ENCODE data around the gene MED7.

MED7 gene

DNA sequence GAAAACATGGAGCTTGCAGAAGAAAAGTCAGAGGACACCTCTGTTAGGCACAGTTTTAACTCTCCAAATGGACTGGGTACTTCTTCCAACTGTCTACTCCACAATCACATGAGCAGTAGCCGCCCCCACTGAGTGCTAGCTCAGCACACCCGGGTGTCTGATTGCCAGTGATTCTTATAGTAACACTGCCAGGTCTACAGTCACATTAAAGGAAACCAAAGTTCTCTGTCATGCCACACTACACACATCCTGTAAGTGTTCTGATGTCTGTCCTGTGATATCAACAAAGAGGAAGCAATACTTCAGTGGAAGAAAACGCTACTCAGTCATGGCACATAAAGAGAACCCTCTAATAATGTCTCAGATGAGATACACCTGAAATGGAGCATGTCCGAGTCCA lies 33.7 kb downstream of the MED7 start, which contains the start of gene HAVCR2:
HAVCR2 (minus strand) TSS at position 69 of the 400 bp plus-strand sequence; CDS start at position 8, 61 bp downstream.
- TF ChIP-seq EGR1 (IDR thresholded peaks at IDR 0.05) (no peak), YY1 (IDR thresholded peaks at IDR 0.05; ENCODE audit: low read depth) (no peak), CREB1 (IDR thresholded peaks at IDR 0.05; ENCODE audit: low read depth) (no peak), NFIC (IDR thresholded peaks at IDR 0.05) (no peak), FOXM1 (IDR thresholded peaks at IDR 0.05; ENCODE audit: borderline replicate concordance, low read depth) (no peak), TAF1 (IDR thresholded peaks at IDR 0.05; ENCODE audit: low read depth) (no peak), CEBPB (IDR thresholded peaks at IDR 0.05) (no peak), RAD21 (IDR thresholded peaks at IDR 0.05; ENCODE audit: low read depth) (no peak), ZBTB7A (IDR thresholded peaks at IDR 0.05; ENCODE audit: low read depth) (no peak), TEAD4 (IDR thresholded peaks at IDR 0.05) (no peak)
- TF ChIP-seq, protein P1, sequence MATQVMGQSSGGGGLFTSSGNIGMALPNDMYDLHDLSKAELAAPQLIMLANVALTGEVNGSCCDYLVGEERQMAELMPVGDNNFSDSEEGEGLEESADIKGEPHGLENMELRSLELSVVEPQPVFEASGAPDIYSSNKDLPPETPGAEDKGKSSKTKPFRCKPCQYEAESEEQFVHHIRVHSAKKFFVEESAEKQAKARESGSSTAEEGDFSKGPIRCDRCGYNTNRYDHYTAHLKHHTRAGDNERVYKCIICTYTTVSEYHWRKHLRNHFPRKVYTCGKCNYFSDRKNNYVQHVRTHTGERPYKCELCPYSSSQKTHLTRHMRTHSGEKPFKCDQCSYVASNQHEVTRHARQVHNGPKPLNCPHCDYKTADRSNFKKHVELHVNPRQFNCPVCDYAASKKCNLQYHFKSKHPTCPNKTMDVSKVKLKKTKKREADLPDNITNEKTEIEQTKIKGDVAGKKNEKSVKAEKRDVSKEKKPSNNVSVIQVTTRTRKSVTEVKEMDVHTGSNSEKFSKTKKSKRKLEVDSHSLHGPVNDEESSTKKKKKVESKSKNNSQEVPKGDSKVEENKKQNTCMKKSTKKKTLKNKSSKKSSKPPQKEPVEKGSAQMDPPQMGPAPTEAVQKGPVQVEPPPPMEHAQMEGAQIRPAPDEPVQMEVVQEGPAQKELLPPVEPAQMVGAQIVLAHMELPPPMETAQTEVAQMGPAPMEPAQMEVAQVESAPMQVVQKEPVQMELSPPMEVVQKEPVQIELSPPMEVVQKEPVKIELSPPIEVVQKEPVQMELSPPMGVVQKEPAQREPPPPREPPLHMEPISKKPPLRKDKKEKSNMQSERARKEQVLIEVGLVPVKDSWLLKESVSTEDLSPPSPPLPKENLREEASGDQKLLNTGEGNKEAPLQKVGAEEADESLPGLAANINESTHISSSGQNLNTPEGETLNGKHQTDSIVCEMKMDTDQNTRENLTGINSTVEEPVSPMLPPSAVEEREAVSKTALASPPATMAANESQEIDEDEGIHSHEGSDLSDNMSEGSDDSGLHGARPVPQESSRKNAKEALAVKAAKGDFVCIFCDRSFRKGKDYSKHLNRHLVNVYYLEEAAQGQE (IDR thresholded peaks at IDR 0.05; ENCODE audit: low read depth), result no peak
- TF ChIP-seq, protein P2, sequence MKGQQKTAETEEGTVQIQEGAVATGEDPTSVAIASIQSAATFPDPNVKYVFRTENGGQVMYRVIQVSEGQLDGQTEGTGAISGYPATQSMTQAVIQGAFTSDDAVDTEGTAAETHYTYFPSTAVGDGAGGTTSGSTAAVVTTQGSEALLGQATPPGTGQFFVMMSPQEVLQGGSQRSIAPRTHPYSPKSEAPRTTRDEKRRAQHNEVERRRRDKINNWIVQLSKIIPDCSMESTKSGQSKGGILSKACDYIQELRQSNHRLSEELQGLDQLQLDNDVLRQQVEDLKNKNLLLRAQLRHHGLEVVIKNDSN (IDR thresholded peaks at IDR 0.05), result no peak

DNA sequence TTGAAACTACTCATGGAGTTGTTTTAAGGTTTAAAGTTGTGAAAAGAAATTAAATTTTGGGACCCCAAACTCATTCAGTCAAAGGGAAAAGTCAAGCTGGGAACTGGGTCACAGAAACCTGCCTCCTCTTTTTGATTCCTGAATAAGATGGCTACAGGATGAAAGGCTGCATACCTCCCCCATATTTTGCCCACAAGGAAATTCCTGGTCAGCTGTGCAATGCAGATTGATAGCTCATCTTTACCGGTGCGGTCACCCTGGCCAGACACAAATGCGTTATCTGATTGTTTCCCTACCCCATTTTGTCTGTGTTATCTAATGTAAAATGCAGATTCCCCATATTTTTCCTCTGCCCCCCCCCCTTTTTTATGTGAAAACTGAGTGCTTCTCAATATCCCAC lies 35.2 kb downstream of the MED7 start:
- TF ChIP-seq RAD21 (IDR thresholded peaks at IDR 0.05; ENCODE audit: low read depth), result no peak
- no peak for TF ChIP-seq TAF1 (IDR thresholded peaks at IDR 0.05; ENCODE audit: low read depth)
- TF ChIP-seq YY1 (IDR thresholded peaks at IDR 0.05; ENCODE audit: low read depth), result no peak
- TF ChIP-seq EGR1 (IDR thresholded peaks at IDR 0.05), result no peak
- no peak for TF ChIP-seq CREB1 (IDR thresholded peaks at IDR 0.05; ENCODE audit: low read depth)
- no peak for TF ChIP-seq TCF12 (IDR thresholded peaks at IDR 0.05; ENCODE audit: low read depth)
- no peak for TF ChIP-seq NFIC (IDR thresholded peaks at IDR 0.05)
- no peak for TF ChIP-seq CEBPB (IDR thresholded peaks at IDR 0.05)
- TF ChIP-seq EP300 (IDR thresholded peaks at IDR 0.05; ENCODE audit: borderline replicate concordance), result no peak
- TF ChIP-seq, protein P3, sequence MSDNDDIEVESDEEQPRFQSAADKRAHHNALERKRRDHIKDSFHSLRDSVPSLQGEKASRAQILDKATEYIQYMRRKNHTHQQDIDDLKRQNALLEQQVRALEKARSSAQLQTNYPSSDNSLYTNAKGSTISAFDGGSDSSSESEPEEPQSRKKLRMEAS (IDR thresholded peaks at IDR 0.05), result no peak
- TF ChIP-seq, protein P1 (IDR thresholded peaks at IDR 0.05; ENCODE audit: low read depth), result no peak
- no peak for TF ChIP-seq TEAD4 (IDR thresholded peaks at IDR 0.05)
- TF ChIP-seq, protein P2 (IDR thresholded peaks at IDR 0.05), result no peak
- TF ChIP-seq ZBTB7A (IDR thresholded peaks at IDR 0.05; ENCODE audit: low read depth), result no peak

DNA sequence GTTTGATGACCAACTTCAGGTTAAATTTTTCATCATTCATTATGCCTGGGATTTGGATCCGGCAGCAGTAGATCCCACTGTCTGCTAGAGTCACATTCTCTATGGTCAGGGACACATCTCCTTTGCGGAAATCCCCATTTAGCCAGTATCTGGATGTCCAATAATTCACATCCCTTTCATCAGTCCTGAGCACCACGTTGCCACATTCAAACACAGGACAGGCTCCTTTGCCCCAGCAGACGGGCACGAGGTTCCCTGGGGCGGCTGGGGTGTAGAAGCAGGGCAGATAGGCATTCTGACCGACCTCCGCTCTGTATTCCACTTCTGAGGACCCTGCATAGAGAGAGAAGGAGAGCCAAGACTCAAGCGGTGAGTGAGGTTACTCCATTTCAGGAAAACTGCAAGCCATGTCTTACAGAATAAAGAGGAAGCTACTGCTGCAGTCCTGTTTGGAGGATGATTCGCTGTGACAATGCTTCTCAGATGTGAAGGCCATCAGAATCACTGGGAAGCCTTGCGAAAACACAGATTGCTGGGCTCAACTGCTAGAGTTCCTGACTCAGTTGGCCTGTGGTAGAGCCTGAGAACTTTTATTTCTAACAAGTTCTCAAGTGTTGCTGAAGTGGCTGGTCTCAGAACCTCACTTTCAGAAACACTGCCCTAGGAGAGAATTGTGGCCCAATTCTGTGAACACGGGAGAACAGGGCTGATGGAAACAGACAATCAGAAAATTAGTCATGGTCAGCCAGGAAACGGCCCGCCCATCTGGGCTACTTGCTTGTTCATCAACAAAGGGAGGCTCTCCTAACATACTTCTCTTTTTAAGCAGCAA lies 35.8 kb downstream of the MED7 start:
- no peak for TF ChIP-seq FOXM1 (IDR thresholded peaks at IDR 0.05; ENCODE audit: borderline replicate concordance, low read depth)
- no peak for TF ChIP-seq NFIC (IDR thresholded peaks at IDR 0.05)
- TF ChIP-seq TCF12 (IDR thresholded peaks at IDR 0.05; ENCODE audit: low read depth), result no peak
- no peak for TF ChIP-seq EP300 (IDR thresholded peaks at IDR 0.05; ENCODE audit: borderline replicate concordance)
- TF ChIP-seq ZBTB7A (IDR thresholded peaks at IDR 0.05; ENCODE audit: low read depth), result no peak
- no peak for TF ChIP-seq YY1 (IDR thresholded peaks at IDR 0.05; ENCODE audit: low read depth)
- no peak for TF ChIP-seq TAF1 (IDR thresholded peaks at IDR 0.05; ENCODE audit: low read depth)
- no peak for TF ChIP-seq CEBPB (IDR thresholded peaks at IDR 0.05)

DNA sequence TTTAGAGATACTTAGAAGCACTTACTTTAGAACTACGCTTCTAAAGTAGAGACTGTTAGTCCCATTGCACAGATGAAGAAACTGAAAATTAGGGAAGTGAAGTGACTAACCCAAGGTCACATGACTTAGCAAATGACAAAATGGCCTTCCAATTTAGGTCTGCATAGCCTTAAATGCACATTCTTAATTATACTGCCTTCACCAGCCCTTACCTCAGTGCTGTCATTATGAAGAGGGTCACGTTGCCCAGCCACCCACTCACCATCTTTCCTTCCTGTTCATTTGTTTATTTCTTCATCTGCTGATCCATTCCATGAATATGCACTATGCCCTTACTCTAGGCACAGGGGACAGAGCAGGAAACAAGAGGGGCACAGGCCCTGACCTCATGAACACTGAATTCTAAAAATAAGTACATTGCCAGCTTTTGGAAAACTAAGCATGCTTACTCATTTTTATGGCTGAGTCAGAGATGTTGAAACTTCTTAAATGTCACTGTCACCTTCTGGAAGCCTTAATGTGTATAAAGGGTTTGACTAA lies 42.5 kb downstream of the MED7 start:
- TF ChIP-seq, protein P2 (IDR thresholded peaks at IDR 0.05), result no peak
- TF ChIP-seq CEBPB (IDR thresholded peaks at IDR 0.05) (no peak), EGR1 (IDR thresholded peaks at IDR 0.05) (no peak), FOXM1 (IDR thresholded peaks at IDR 0.05; ENCODE audit: borderline replicate concordance, low read depth) (no peak), TAF1 (IDR thresholded peaks at IDR 0.05; ENCODE audit: low read depth) (no peak), CREB1 (IDR thresholded peaks at IDR 0.05; ENCODE audit: low read depth) (no peak), EP300 (IDR thresholded peaks at IDR 0.05; ENCODE audit: borderline replicate concordance) (no peak), TEAD4 (IDR thresholded peaks at IDR 0.05) (no peak), YY1 (IDR thresholded peaks at IDR 0.05; ENCODE audit: low read depth) (no peak)
- TF ChIP-seq, protein P1 (IDR thresholded peaks at IDR 0.05; ENCODE audit: low read depth), result no peak
- TF ChIP-seq, protein P3 (IDR thresholded peaks at IDR 0.05), result no peak
